OCI-LY1 (cell line): ENCODE results near the gene RBP7.

ENCODE experiments used
- H2AFZ ChIP-seq: fragments of 200-600 bp; sonication (generic), shearing (Covaris generic); 2 replicates; pipeline ENCODE4 v1.6.0; 2014; ENCODE audit warnings: antibody characterized with exemption, mild to moderate bottlenecking, low read length
- H3F3A ChIP-seq: fragments of 200-600 bp; sonication (generic), shearing (Covaris generic); 2 replicates; pipeline ENCODE4 v1.6.0; 2014; ENCODE audit warnings: mild to moderate bottlenecking, antibody characterized with exemption, low read length, moderate library complexity; ENCODE audit not compliant: insufficient read depth
- H3K27ac ChIP-seq: fragments of 200-600 bp; sonication (generic); 2 replicates; pipeline ENCODE4 v1.5.1; 2014; ENCODE audit warnings: low read length, mixed run types, mild to moderate bottlenecking, low read depth; ENCODE audit not compliant: poor library complexity, severe bottlenecking
- H3K27me3 ChIP-seq: fragments of 200-600 bp; sonication (generic); 2 replicates; pipeline ENCODE4 v1.6.0; 2014; ENCODE audit warnings: antibody characterized with exemption, mild to moderate bottlenecking, low read length, moderate library complexity; ENCODE audit not compliant: insufficient read depth
- H3K36me3 ChIP-seq: fragments of 200-600 bp; sonication (generic); 2 replicates; pipeline ENCODE4 v1.6.1; 2014; ENCODE audit warnings: mild to moderate bottlenecking, antibody characterized with exemption, low read length, moderate library complexity, mixed read lengths; ENCODE audit not compliant: insufficient read depth
- H3K4me1 ChIP-seq: fragments of 200-600 bp; sonication (generic); 2 replicates; pipeline ENCODE4 v1.5.1; 2014; ENCODE audit warnings: mild to moderate bottlenecking, low read length, moderate library complexity; ENCODE audit not compliant: insufficient read depth, severe bottlenecking
- H3K4me2 ChIP-seq: fragments of 200-600 bp; sonication (generic), shearing (Covaris generic); 2 replicates; pipeline ENCODE4 v1.6.1; 2014; ENCODE audit warnings: low read length
- H3K4me3 ChIP-seq: fragments of 200-600 bp; sonication (generic); 2 replicates; pipeline ENCODE4 v1.5.1; 2014; ENCODE audit warnings: low read length, low read depth, mild to moderate bottlenecking, mixed read lengths; ENCODE audit not compliant: poor library complexity, severe bottlenecking
- H3K79me2 ChIP-seq: fragments of 200-600 bp; shearing (Covaris generic); 2 replicates; pipeline ENCODE4 v1.6.1; 2016; ENCODE audit warnings: mixed run types, low read length, mixed read lengths; ENCODE audit not compliant: insufficient read depth
- H3K9ac ChIP-seq: fragments of 200-600 bp; sonication (generic), shearing (Covaris generic); 2 replicates; pipeline ENCODE4 v1.6.1; 2014; ENCODE audit warnings: mild to moderate bottlenecking, low read length, mixed read lengths
- H3K9me2 ChIP-seq: fragments of 200-600 bp; sonication (generic), shearing (Covaris generic); 2 replicates; pipeline ENCODE4 v1.6.1; 2014; ENCODE audit warnings: low read depth, mild to moderate bottlenecking, low read length, mixed read lengths
- H3K9me3 ChIP-seq: fragments of 200-600 bp; shearing (Covaris generic); 2 replicates; pipeline ENCODE4 v1.6.1; 2014; ENCODE audit warnings: low read length, mixed read lengths
- H4K20me1 ChIP-seq: fragments of 200-600 bp; sonication (generic), shearing (Covaris generic); 2 replicates; pipeline ENCODE4 v1.6.0; 2016; ENCODE audit warnings: mild to moderate bottlenecking, low read length; ENCODE audit not compliant: insufficient read depth
- EZH2 ChIP-seq: fragments of 200-600 bp; sonication (generic), shearing (Covaris generic); IDR thresholded peaks from 2 replicates; pipeline ENCODE4 v1.8.0; 2017; ENCODE audit warnings: borderline replicate concordance, mixed run types, mild to moderate bottlenecking, antibody characterized with exemption, low read length, moderate library complexity, mixed read lengths
- TF ChIP-seq, protein P1 (sequence below): fragments of 200-600 bp; sonication (generic), shearing (Covaris generic); IDR thresholded peaks from 2 replicates; pipeline ENCODE4 v1.5.1; 2017; ENCODE audit warnings: mild to moderate bottlenecking, antibody characterized with exemption, low read length, moderate library complexity, mixed read lengths

RBP7 gene

GRCh38 chr1:10031461-10031860 is 34.4 kb downstream of the RBP7 start:
- Histone ChIP-seq H4K20me1 (no peaks in the 10 kb centered on the region), H3F3A (no peaks in the 10 kb centered on the region), H3K4me2 (no peak overlapping the region), H3K9me3 (no peaks in the 10 kb centered on the region), H3K4me1 (peaks cover 25% of the 10 kb centered on the region), H3K27me3 (no peaks in the 10 kb centered on the region), H3K9ac (no peak overlapping the region), H2AFZ (no peak overlapping the region), H3K36me3 (peaks cover under 1% of the 10 kb centered on the region; the same call in 1 of the 2 replicates), H3K27ac (no peak overlapping the region), H3K9me2 (no peaks in the 10 kb centered on the region), H3K4me3 (no peak overlapping the region), H3K79me2 (peaks cover 28% of the 10 kb centered on the region)
- TF ChIP-seq EZH2, result no peak
- TF ChIP-seq, protein P1, sequence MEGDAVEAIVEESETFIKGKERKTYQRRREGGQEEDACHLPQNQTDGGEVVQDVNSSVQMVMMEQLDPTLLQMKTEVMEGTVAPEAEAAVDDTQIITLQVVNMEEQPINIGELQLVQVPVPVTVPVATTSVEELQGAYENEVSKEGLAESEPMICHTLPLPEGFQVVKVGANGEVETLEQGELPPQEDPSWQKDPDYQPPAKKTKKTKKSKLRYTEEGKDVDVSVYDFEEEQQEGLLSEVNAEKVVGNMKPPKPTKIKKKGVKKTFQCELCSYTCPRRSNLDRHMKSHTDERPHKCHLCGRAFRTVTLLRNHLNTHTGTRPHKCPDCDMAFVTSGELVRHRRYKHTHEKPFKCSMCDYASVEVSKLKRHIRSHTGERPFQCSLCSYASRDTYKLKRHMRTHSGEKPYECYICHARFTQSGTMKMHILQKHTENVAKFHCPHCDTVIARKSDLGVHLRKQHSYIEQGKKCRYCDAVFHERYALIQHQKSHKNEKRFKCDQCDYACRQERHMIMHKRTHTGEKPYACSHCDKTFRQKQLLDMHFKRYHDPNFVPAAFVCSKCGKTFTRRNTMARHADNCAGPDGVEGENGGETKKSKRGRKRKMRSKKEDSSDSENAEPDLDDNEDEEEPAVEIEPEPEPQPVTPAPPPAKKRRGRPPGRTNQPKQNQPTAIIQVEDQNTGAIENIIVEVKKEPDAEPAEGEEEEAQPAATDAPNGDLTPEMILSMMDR, result no peak

DNA sequence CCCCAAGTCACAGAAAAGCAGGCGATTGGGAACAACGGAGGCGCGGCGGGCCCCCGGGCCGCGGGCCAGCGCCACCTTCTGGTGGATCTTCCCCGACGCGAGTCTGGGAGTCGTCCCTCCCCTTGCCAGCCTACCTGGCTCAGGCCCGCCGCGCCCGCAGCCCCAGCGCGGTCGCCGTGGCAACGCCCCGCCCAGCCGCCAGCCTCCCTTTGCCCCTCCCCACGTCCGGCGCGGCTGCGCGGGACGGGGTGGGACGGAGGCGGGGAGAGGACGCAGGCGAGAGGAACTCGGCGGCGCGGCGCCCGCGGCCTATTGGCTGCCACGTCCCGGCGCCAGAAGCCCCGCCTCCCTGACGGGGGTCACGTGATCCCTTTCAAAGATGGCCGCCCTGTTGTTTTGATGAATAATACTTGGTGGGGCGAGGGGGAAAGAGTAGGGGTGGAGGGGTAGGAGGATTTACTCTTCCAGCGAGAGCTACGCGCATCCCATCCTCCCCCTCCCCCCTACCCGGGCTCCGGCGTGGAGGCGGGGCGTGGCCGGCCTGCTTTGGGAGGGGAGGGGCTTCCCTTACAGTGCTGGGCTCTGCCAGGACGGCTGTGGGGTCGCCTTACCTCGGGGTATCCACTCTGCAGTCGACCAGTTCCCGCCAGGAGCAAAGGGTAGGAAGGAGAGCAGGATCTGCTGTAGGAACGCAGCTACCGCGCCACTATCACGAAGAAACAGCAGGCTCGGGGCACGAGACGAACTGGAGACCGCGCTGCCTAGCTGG is 35.7 kb downstream of the RBP7 start, which contains the start of gene UBE4B:
Gene UBE4B (plus strand): TSS at position 369 of the 769 bp plus-strand sequence. CDS start 713 bp downstream, outside the sequence.
- no peaks in the 10 kb centered on the region for H3K9me2 ChIP-seq
- H3K9me3 ChIP-seq, result no peaks in the 10 kb centered on the region
- H2AFZ ChIP-seq, result peak within 1 kb of the TSS; percentile 98
- peak within 1 kb of the TSS; percentile 80 for H3K4me3 ChIP-seq
- H3K79me2 ChIP-seq, result peaks cover 38% of the 10 kb centered on the region
- H4K20me1 ChIP-seq, result no peaks in the 10 kb centered on the region
- peak within 1 kb of the TSS; percentile 86 for H3K4me2 ChIP-seq
- no peaks in the 10 kb centered on the region for H3K27me3 ChIP-seq
- H3K36me3 ChIP-seq, result peaks cover 13% of the 10 kb centered on the region
- no peak for TF ChIP-seq EZH2
- TF ChIP-seq, protein P1, result peak; percentile 79
- H3K4me1 ChIP-seq, result peaks cover 25% of the 10 kb centered on the region
- peak within 1 kb of the TSS; percentile 78 for H3K27ac ChIP-seq
- no peaks in the 10 kb centered on the region for H3F3A ChIP-seq
- peak within 1 kb of the TSS; percentile 80 for H3K9ac ChIP-seq

DNA sequence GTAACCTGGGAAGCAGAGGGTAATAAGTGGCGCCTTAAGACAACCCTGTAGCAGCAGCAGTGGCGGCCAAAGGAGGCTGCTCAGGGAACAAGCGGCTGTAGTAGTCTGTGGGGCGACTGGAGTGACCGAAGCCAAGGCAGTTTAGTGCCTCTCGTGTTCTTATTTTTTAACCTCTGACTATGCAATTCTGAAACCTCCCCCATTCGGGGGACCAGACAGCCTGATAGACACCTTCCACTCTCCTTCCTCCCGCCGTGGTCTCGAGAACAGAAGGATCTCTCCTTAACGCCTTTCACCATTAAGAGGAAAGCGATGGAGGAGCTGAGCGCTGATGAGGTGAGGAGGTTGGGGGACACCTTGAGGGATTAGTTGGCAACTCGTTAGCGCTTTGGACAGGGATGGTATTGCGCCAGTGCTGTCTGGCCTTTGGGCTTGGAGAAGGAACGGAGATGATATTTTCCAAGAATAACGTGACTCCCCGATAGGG is 36.4 kb downstream of the RBP7 start:
- no peaks in the 10 kb centered on the region for H3K9me2 ChIP-seq
- H3K36me3 ChIP-seq, result peaks cover 18% of the 10 kb centered on the region
- no peaks in the 10 kb centered on the region for H3K27me3 ChIP-seq
- H3K9me3 ChIP-seq, result no peaks in the 10 kb centered on the region
- TF ChIP-seq EZH2, result no peak
- TF ChIP-seq, protein P1, result no peak
- peak overlapping the region; percentile 80 for H3K9ac ChIP-seq
- no peaks in the 10 kb centered on the region for H4K20me1 ChIP-seq
- H2AFZ ChIP-seq, result no peak overlapping the region
- H3K79me2 ChIP-seq, result peaks cover 38% of the 10 kb centered on the region
- H3K4me2 ChIP-seq, result peak overlapping the region; percentile 86
- no peaks in the 10 kb centered on the region for H3F3A ChIP-seq
- H3K4me1 ChIP-seq, result peaks cover 25% of the 10 kb centered on the region
- H3K27ac ChIP-seq, result peak overlapping the region; percentile 78
- H3K4me3 ChIP-seq, result peak overlapping the region; percentile 80
